ENCODE data around the gene UBE2L3. TPM values are rescaled to one million over a fixed set of nuclear protein-coding genes. Genes with fewer than 3 reads are reported as not detected.
A peak's percentile ranks its signal among the peaks of the same experiment; 100 is the strongest.

UBE2L3 gene
- total and polyA plus RNA-seq, 2 of the 8 experiments (the other 6 are each of a cell fraction or from before 2014, with no cell fraction given) = 63.5 to 90.0 TPM

DNA sequence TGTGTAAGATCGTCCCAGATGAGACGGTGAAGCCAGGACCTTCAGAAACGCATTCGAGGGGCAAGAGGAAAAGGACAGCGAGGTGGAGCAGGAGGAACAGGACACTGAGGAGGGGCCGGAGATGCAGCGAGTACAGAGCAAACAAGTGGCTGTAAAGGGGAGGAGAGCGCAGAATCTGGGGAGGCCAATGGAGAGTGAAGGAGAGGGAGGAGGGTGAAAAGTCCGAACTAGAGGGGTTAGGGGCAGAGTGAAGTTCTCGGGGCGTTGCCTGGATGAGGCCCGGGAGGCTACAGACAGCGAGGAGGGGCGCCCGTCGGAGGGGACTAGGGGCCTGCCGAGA, 89.5 kb downstream of the UBE2L3 start (continued):
- TF ChIP-seq, protein P1, sequence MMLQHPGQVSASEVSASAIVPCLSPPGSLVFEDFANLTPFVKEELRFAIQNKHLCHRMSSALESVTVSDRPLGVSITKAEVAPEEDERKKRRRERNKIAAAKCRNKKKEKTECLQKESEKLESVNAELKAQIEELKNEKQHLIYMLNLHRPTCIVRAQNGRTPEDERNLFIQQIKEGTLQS (IDR thresholded peaks at IDR 0.05; ENCODE audit: insufficient read depth, low read depth, low read length) = no peak
- TF ChIP-seq CHD1 (IDR thresholded peaks at IDR 0.05; ENCODE audit: low read depth, low read length) = no peak
- no peak for TF ChIP-seq HDAC6 (IDR thresholded peaks at IDR 0.05; ENCODE audit: low read depth, low read length)
- no peak for TF ChIP-seq SAP30 (IDR thresholded peaks at IDR 0.05; ENCODE audit: insufficient read depth, insufficient replicate concordance, low read length)
- TF ChIP-seq TAF1 (IDR thresholded peaks at IDR 0.05; ENCODE audit: low read depth, low read length) = no peak
- no peak for TF ChIP-seq RFX5 (IDR thresholded peaks at IDR 0.05; ENCODE audit: borderline replicate concordance, low read depth, low read length)
- peak; percentile 13 for TF ChIP-seq CTBP2 (IDR thresholded peaks at IDR 0.05; ENCODE audit: borderline replicate concordance, insufficient read depth, insufficient read length, low read length)
- TF ChIP-seq, protein P2, sequence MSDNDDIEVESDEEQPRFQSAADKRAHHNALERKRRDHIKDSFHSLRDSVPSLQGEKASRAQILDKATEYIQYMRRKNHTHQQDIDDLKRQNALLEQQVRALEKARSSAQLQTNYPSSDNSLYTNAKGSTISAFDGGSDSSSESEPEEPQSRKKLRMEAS (IDR thresholded peaks at IDR 0.05) = no peak
